IMR-90 (cell line): ENCODE results near the gene NMT1. TPM values are rescaled to one million over a fixed set of nuclear protein-coding genes. Genes with fewer than 3 reads are reported as not detected.

Experiments used
- ATAC-seq: fragments of 200-7000 bp; cut with Tn5 transposase; 2 replicates; pipeline ENCODE4 v1.9.1; 2020; ENCODE audit warnings: low read depth, mild to moderate bottlenecking, moderate library complexity
- Bru-seq: library from RNA; stranded (reverse); fragments of 400-500 nt; gene quantifications from one replicate; lab custom pipeline; 2021; lab: Mats Ljungman, UMichigan
- BruChase-seq, 2 experiments: library from RNA; stranded (reverse); fragments of 400-500 nt; gene quantifications; one replicate each; lab custom pipeline; 2021; lab: Mats Ljungman, UMichigan
- BruUV-seq: library from RNA; stranded (reverse); fragments of 400-500 nt; replicated peaks from 2 replicates; lab custom pipeline; 2021; lab: Mats Ljungman, UMichigan
- CTCF ChIA-PET: fragments of 300-600 bp; formaldehyde crosslinking; extraction: SDS; loops from one replicate; lab custom pipeline; 2021; ENCODE audit warnings: antibody characterized with exemption; lab: Yijun Ruan, JAX
- POLR2A ChIA-PET: fragments of 300-600 bp; sonication (Branson Sonifier 250); formaldehyde crosslinking; loops from one replicate; lab custom pipeline; 2022; ENCODE audit warnings: antibody characterized with exemption; ENCODE audit not compliant: unreplicated experiment; lab: Charles Lee
- DNase-seq: peaks from one replicate; pipeline ENCODE4 v3.0.0; 2013
- H2AFZ ChIP-seq: replicated peaks from 2 replicates; pipeline ENCODE3; 2013; ENCODE audit warnings: low read length, mild to moderate bottlenecking; ENCODE audit not compliant: poor library complexity
- H2AK5ac ChIP-seq: 2 replicates; pipeline ENCODE4 v1.6.1; 2013; ENCODE audit warnings: low read depth, low read length, inconsistent platforms
- H2AK9ac ChIP-seq: replicated peaks from 2 replicates; pipeline ENCODE3; 2013; ENCODE audit warnings: mild to moderate bottlenecking, low read depth, low read length, moderate library complexity; ENCODE audit not compliant: poor library complexity
- H2BK120ac ChIP-seq: 2 replicates; pipeline ENCODE4 v1.6.1; 2013; ENCODE audit warnings: low read depth, low read length, inconsistent platforms
- H2BK15ac ChIP-seq: 3 replicates; pipeline ENCODE4 v1.6.1; 2013; ENCODE audit warnings: low read depth, low read length, inconsistent platforms
- H2BK20ac ChIP-seq: 2 replicates; pipeline ENCODE4 v1.6.1; 2013; ENCODE audit warnings: low read depth, mild to moderate bottlenecking, inconsistent platforms, low read length, moderate library complexity
- H2BK5ac ChIP-seq: 2 replicates; pipeline ENCODE4 v1.6.1; 2013; ENCODE audit warnings: mild to moderate bottlenecking, low read depth, low read length, inconsistent platforms; ENCODE audit not compliant: poor library complexity, severe bottlenecking
- H3K14ac ChIP-seq: replicated peaks from 2 replicates; pipeline ENCODE4 v1.6.1; 2013; ENCODE audit warnings: low read depth, low read length, inconsistent platforms
- H3K18ac ChIP-seq: 2 replicates; pipeline ENCODE4 v1.6.1; 2013; ENCODE audit warnings: low read depth, low read length, control low read depth
- H3K23ac ChIP-seq: 2 replicates; pipeline ENCODE4 v1.6.1; 2013; ENCODE audit warnings: low read depth, low read length, inconsistent platforms
- H3K27ac ChIP-seq: 2 replicates; pipeline ENCODE4 v1.5.1; 2013; ENCODE audit warnings: mild to moderate bottlenecking, control low read depth, low read length; ENCODE audit not compliant: insufficient read depth
- H3K27me3 ChIP-seq: 2 replicates; pipeline ENCODE4 v1.6.1; 2013; ENCODE audit warnings: low read length; ENCODE audit not compliant: control insufficient read depth, insufficient read depth
- H3K36me3 ChIP-seq: 2 replicates; pipeline ENCODE4 v1.6.1; 2013; ENCODE audit warnings: low read length, mixed read lengths; ENCODE audit not compliant: control insufficient read depth, insufficient read depth
- H3K4ac ChIP-seq: 2 replicates; pipeline ENCODE4 v1.6.1; 2013; ENCODE audit warnings: low read depth, low read length, inconsistent platforms
- H3K4me1 ChIP-seq: 2 replicates; pipeline ENCODE4 v1.6.1; 2013; ENCODE audit warnings: low read length, mixed read lengths; ENCODE audit not compliant: control insufficient read depth, insufficient read depth
- H3K4me2 ChIP-seq: 2 replicates; pipeline ENCODE4 v1.6.1; 2013; ENCODE audit warnings: low read depth, mild to moderate bottlenecking, control low read depth, low read length, moderate library complexity
- H3K4me3 ChIP-seq: 2 replicates; pipeline ENCODE4 v1.5.1; 2013; ENCODE audit warnings: low read depth, mild to moderate bottlenecking, control low read depth, low read length, moderate library complexity; ENCODE audit not compliant: insufficient read depth
- H3K56ac ChIP-seq: 2 replicates; pipeline ENCODE4 v1.6.1; 2013; ENCODE audit warnings: low read length, inconsistent platforms; ENCODE audit not compliant: insufficient read depth; ENCODE audit errors: extremely low read depth
- H3K79me1 ChIP-seq, 2 experiments: 2 replicates each; pipeline ENCODE4 v1.6.1; 2013; ENCODE audit warnings: low read length in 2 of 2, inconsistent platforms in 1 of 2, low read depth in 1 of 2
- H3K9ac ChIP-seq: 2 replicates; pipeline ENCODE4 v1.6.1; 2013; ENCODE audit warnings: low read depth, low read length, control low read depth
- H3K9me1 ChIP-seq: 2 replicates; pipeline ENCODE4 v1.6.1; 2013; ENCODE audit warnings: low read length, inconsistent platforms; ENCODE audit not compliant: insufficient read depth
- H3K9me3 ChIP-seq: 2 replicates; pipeline ENCODE4 v1.6.1; 2013; ENCODE audit warnings: low read length; ENCODE audit not compliant: control insufficient read depth, insufficient read depth
- H4K20me1 ChIP-seq: 2 replicates; pipeline ENCODE4 v1.6.1; 2013; ENCODE audit warnings: low read length, inconsistent platforms; ENCODE audit not compliant: insufficient read depth
- H4K5ac ChIP-seq: 2 replicates; pipeline ENCODE4 v1.6.1; 2013; ENCODE audit warnings: mild to moderate bottlenecking, low read depth, low read length, control low read depth
- H4K8ac ChIP-seq, 2 experiments: 2 replicates each; pipeline ENCODE4 v1.6.1; 2013; ENCODE audit warnings: low read depth in 2 of 2, low read length in 2 of 2, control low read depth in 1 of 2, inconsistent platforms in 1 of 2
- H4K91ac ChIP-seq: 2 replicates; pipeline ENCODE4 v1.6.1; 2013; ENCODE audit warnings: low read depth, low read length, inconsistent platforms; ENCODE audit not compliant: insufficient read depth
- BHLHE40 ChIP-seq: fragments of 150-350 bp; IDR thresholded peaks from 2 replicates; pipeline ENCODE4 v1.6.1; 2016; ENCODE audit warnings: mild to moderate bottlenecking, low read depth, low read length
- CEBPB ChIP-seq: IDR thresholded peaks from 2 replicates; pipeline ENCODE4 v1.6.1; 2012; ENCODE audit warnings: low read depth, low read length, improper control_type of control experiment
- FOS ChIP-seq: fragments of 150-350 bp; IDR thresholded peaks from 2 replicates; pipeline ENCODE4 v1.6.1; 2016; ENCODE audit warnings: low read depth, low read length
- MAFK ChIP-seq: IDR thresholded peaks from 2 replicates; pipeline ENCODE4 v1.6.1; 2012; ENCODE audit warnings: low read depth, low read length, improper control_type of control experiment
- MAZ ChIP-seq: IDR thresholded peaks from 2 replicates; pipeline ENCODE4 v1.6.1; 2012; ENCODE audit warnings: low read depth, mild to moderate bottlenecking, low read length, improper control_type of control experiment, moderate library complexity, borderline replicate concordance
- MXI1 ChIP-seq: IDR thresholded peaks from 2 replicates; pipeline ENCODE4 v1.6.1; 2012; ENCODE audit warnings: low read depth, mild to moderate bottlenecking, low read length, moderate library complexity, borderline replicate concordance
- NFE2L2 ChIP-seq: fragments of 150-350 bp; IDR thresholded peaks from 2 replicates; pipeline ENCODE4 v1.6.1; 2016; ENCODE audit warnings: low read depth, mild to moderate bottlenecking, low read length
- POLR2A ChIP-seq: IDR thresholded peaks from 2 replicates; pipeline ENCODE4 v1.6.1; 2012; ENCODE audit warnings: mild to moderate bottlenecking, low read depth, low read length
- RAD21 ChIP-seq: IDR thresholded peaks from 2 replicates; pipeline ENCODE4 v1.6.1; 2012; ENCODE audit warnings: low read length, improper control_type of control experiment
- RCOR1 ChIP-seq: IDR thresholded peaks from 2 replicates; pipeline ENCODE4 v1.6.1; 2012; ENCODE audit warnings: mild to moderate bottlenecking, low read length, improper control_type of control experiment; ENCODE audit not compliant: insufficient replicate concordance
- RFX5 ChIP-seq: IDR thresholded peaks from 2 replicates; pipeline ENCODE4 v1.8.0; 2012; ENCODE audit warnings: low read depth, mild to moderate bottlenecking, low read length, moderate library complexity
- SMC3 ChIP-seq: fragments of 150-350 bp; IDR thresholded peaks from 2 replicates; pipeline ENCODE4 v1.6.1; 2016; ENCODE audit warnings: low read depth, mild to moderate bottlenecking, antibody characterized with exemption, low read length, moderate library complexity
- WGBS, 2 experiments: methylation state at CpG; one replicate each; pipeline versions ENCODE4 v1.1.5 to v1.1.7; 2013; ENCODE audit warnings: missing lambda C conversion rate in 2 of 2; ENCODE audit not compliant: insufficient read length in 1 of 2; ENCODE audit errors: extremely low coverage in 2 of 2; 5-methylcytosine and 5-hydroxymethylcytosine counted together
- dilution Hi-C: fragments of 300-500 bp; cut with HindIII; formaldehyde crosslinking; loops from one replicate; pipeline ENCODE4 v1.14.3; 2018; ENCODE audit warnings: low sequenced_read_pairs; ENCODE audit not compliant: unreplicated experiment
- in situ Hi-C: fragments of 300-500 bp; cut with MboI; formaldehyde crosslinking; loops from 3 replicates; pipeline ENCODE4 v1.14.3; 2019; ENCODE audit warnings: low sequenced_read_pairs, inconsistent platforms, mixed read lengths
- intact Hi-C: fragments of 100-400 bp; cut with micrococcal nuclease; formaldehyde crosslinking; loops from 2 replicates; pipeline ENCODE4 v1.10.0; 2022
- long read RNA-seq: library from polyadenylated mRNA; unstranded; transcript quantifications from one replicate; pipeline ENCODE4 v2.0.0, GENCODE V29; 2021; ENCODE audit not compliant: unreplicated experiment
- polyA plus RNA-seq, 3 experiments: library from polyadenylated mRNA; depleted of rRNA; stranded (reverse); fragments of >200 nt; gene quantifications; 2 replicates each; pipeline ENCODE4 v1.2.3, GENCODE V29; 2012; ENCODE audit warnings: low replicate concordance in 1 of 3
- total RNA-seq: library from RNA; depleted of rRNA; stranded (reverse); fragments of >200 nt; gene quantifications from 2 replicates; pipeline ENCODE4 v1.2.3, GENCODE V29; 2012; rRNA removed
- TF ChIP-seq, protein P1 (sequence below): conservative IDR thresholded peaks from 2 replicates; pipeline ENCODE4 v1.5.1; 2012; ENCODE audit warnings: mild to moderate bottlenecking, low read depth, low read length, improper control_type of control experiment

Gene NMT1
- total RNA-seq, result 57.5 and 60.6 TPM in 2 replicates
- polyA plus RNA-seq (2012; rRNA removed), result 36.0 and 38.0 TPM in 2 replicates
- 21.3 and 29.7 TPM in 2 replicates for polyA plus RNA-seq (2012; cell fraction: cytosol; rRNA removed)
- polyA plus RNA-seq (2012; cell fraction: nucleus; rRNA removed; ENCODE audit: low replicate concordance), result 26.3 and 44.4 TPM in 2 replicates
- Bru-seq, nascent RNA, result percentile 81 among the genes with signal in this experiment
- BruChase-seq, experiment 1, labeled RNA remaining after a 6-hour chase, result percentile 89 among the genes with signal in this experiment
- percentile 78 among the genes with signal in this experiment for BruChase-seq, experiment 2, labeled RNA remaining after a 2-hour chase
- long read RNA-seq, full-length matches to known transcripts, result 45 of 124 reads
- long read RNA-seq, partial matches to known transcripts, result 61 of 124 reads
- long read RNA-seq, other reads (novel, unspliced or antisense), result 18 of 124 reads

DNA sequence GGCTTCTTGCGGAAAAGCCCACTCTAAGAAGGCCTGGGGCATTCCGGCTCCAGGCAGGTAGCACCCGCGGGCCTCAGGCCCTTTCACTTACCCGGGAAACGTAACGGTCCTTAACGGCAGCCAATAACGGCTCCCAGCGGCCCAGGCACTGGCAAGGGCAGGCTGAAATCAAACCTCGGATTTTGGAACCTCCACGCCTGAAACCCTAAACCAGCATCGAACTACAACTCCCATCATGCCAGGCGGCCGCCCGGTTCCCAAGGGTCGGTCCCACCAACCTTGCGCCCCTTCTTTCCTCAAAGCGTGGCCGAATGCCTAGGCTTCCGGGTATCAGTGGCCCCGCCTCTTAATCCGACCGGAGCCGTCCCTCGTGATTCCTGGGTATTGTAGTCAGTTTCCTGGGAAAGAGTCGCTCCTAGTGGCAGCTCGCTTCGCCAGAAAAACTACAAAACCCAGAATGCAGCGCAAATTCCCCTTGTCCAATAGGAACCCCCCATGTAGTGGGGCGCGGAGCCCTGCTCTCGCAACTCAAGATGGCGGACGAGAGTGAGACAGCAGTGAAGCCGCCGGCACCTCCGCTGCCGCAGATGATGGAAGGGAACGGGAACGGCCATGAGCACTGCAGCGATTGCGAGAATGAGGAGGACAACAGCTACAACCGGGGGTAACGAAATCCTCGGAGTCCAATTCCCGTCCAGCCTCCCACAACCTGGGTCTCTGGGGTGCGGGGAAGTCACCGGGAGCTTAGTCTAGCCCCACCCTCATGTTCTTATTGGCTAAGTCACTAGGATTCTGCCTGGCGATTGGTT, at the start of gene NMT1:
Gene NMT1, plus strand, starts transcription at position 521 of the 809 bp plus-strand sequence. Its CDS starts 13 bp downstream, at position 534.
- Histone ChIP-seq H4K5ac (peak within 1 kb of the TSS; percentile 93), H3K79me1 (peaks cover 20 to 61% of the 10 kb centered on the region in 2 experiments), H3K27me3 (no peaks in the 10 kb centered on the region), H3K18ac (peak within 1 kb of the TSS; percentile 85), H4K20me1 (peaks cover 10% of the 10 kb centered on the region; the same call in 1 of the 2 replicates), H3K4me2 (peak within 1 kb of the TSS; percentile 84), H3K9me1 (no peaks in the 10 kb centered on the region; the same call in 1 of the 2 replicates), H3K9me3 (no peaks in the 10 kb centered on the region), H2AK5ac (peak within 1 kb of the TSS; percentile 98), H3K56ac (peak within 1 kb of the TSS; percentile 98), H3K4me3 (peak within 1 kb of the TSS; percentile 66), H3K14ac (peak within 1 kb of the TSS; percentile 100), H2AFZ (peak within 1 kb of the TSS; percentile 99), H3K23ac (peak within 1 kb of the TSS; percentile 100), H3K36me3 (no peaks in the 10 kb centered on the region), H2BK20ac (peak within 1 kb of the TSS; percentile 34; the same call in 1 of the 2 replicates), H2BK15ac (peak within 1 kb of the TSS; percentile 78; the same call in 2 of the 3 replicates), H4K8ac (peak within 1 kb of the TSS; percentile 93 to 100), H3K4ac (peak within 1 kb of the TSS; percentile 100), H4K91ac (peak within 1 kb of the TSS; percentile 99), H3K9ac (peak within 1 kb of the TSS; percentile 94), H2BK120ac (peak within 1 kb of the TSS; percentile 93), H2AK9ac (peak within 1 kb of the TSS; percentile 99), H2BK5ac (peak within 1 kb of the TSS; percentile 96), H3K27ac (peak within 1 kb of the TSS; percentile 85), H3K4me1 (peaks cover 6% of the 10 kb centered on the region; the same call in 1 of the 2 replicates)
- peak; percentile 95 for ATAC-seq
- 0% methylated on average over 16 of the region's 50 CpGs; no CpG with 5 or more reads in 1 of the 2 experiments for whole genome bisulfite sequencing, 2 experiments
- intact Hi-C loops (loop anchor here (2.0 kb wide), 1 partner anchor 32 kb away; no protein-coding TSS in a partner anchor), in situ Hi-C loops (no loop called here), dilution Hi-C loops (no loop called here)
- CTCF ChIA-PET, result interaction anchor here (0.5 kb wide), 1 partner anchor 29 kb away, joined by 3 read pairs; no protein-coding TSS in a partner anchor
- DNase-seq, result peak; percentile 99
- POLR2A ChIA-PET, result interaction anchor here (0.6 to 1.5 kb wide), 11 partner anchors 9 to 839 kb away, joined by 3 to 19 read pairs (median 4); partner anchors contain the start of gene DCAKD
- BruUV-seq, result no TSS peak
- peak; percentile 96 for TF ChIP-seq POLR2A
- no peak for TF ChIP-seq RCOR1
- TF ChIP-seq BHLHE40, result no peak
- TF ChIP-seq, protein P1, sequence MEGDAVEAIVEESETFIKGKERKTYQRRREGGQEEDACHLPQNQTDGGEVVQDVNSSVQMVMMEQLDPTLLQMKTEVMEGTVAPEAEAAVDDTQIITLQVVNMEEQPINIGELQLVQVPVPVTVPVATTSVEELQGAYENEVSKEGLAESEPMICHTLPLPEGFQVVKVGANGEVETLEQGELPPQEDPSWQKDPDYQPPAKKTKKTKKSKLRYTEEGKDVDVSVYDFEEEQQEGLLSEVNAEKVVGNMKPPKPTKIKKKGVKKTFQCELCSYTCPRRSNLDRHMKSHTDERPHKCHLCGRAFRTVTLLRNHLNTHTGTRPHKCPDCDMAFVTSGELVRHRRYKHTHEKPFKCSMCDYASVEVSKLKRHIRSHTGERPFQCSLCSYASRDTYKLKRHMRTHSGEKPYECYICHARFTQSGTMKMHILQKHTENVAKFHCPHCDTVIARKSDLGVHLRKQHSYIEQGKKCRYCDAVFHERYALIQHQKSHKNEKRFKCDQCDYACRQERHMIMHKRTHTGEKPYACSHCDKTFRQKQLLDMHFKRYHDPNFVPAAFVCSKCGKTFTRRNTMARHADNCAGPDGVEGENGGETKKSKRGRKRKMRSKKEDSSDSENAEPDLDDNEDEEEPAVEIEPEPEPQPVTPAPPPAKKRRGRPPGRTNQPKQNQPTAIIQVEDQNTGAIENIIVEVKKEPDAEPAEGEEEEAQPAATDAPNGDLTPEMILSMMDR, result no peak
- no peak for TF ChIP-seq RFX5
- no peak for TF ChIP-seq SMC3
- TF ChIP-seq MXI1, result peak; percentile 66; the same call in 1 of the 2 replicates
- no peak for TF ChIP-seq RAD21
- TF ChIP-seq MAZ, result peak; percentile 49; the same call in 1 of the 2 replicates
- 0 out of 2 replicates have a peak, but pooled peaks have one; percentile 1 for TF ChIP-seq NFE2L2
- no peak; the same call in 1 of the 2 replicates for TF ChIP-seq MAFK
- 0 out of 2 replicates have a peak, but pooled peaks have one; percentile 45 for TF ChIP-seq FOS
- TF ChIP-seq CEBPB, result peak; percentile 76
